HG03135 (cell line): Measurements from ENCODE around the gene TMEM51.

Experiments
- ATAC-seq: cut with Tn5 transposase; IDR thresholded peaks from one replicate; pipeline ENCODE4 v1.9.1; 2021; ENCODE audit warnings: mild to moderate bottlenecking, moderate library complexity; ENCODE audit not compliant: unreplicated experiment

Gene TMEM51, protein sequence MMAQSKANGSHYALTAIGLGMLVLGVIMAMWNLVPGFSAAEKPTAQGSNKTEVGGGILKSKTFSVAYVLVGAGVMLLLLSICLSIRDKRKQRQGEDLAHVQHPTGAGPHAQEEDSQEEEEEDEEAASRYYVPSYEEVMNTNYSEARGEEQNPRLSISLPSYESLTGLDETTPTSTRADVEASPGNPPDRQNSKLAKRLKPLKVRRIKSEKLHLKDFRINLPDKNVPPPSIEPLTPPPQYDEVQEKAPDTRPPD

DNA sequence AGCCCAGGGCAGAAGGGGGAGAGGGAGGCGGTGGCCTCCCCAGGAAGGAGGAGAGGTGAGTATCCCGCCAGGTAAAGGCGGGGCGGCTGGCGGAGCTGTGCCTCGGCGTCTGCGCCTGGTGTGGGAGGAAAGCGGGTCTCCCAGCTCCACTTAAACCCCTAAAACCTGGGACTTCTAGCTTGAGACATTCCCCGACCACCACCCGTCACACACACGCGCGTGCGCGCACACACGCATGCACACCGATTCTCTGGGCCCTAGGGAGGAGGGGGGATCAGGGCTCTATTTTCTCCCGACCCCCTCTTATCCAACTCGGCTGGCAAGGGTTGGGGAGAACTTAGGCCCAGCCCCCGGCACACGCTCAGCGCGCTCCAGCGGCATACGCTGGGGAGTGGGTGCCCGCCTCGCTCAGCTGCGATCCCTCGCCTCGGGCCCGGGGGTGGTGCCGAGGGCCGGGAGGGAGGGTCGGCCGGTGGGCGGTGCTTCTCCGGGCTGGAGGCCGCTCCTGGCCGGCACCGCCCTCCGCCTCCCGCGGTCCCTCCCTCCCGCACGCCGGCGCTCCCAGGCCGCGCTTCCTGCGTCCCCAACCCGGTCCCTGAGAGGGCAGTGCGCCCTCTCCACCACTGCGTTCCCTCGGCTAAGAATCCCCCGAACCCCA is at the start of gene TMEM51:
TMEM51 (plus strand) TSS at position 564 of the 658 bp plus-strand sequence. CDS start 61,341 bp downstream, outside the sequence.
- ATAC-seq = no peak

DNA sequence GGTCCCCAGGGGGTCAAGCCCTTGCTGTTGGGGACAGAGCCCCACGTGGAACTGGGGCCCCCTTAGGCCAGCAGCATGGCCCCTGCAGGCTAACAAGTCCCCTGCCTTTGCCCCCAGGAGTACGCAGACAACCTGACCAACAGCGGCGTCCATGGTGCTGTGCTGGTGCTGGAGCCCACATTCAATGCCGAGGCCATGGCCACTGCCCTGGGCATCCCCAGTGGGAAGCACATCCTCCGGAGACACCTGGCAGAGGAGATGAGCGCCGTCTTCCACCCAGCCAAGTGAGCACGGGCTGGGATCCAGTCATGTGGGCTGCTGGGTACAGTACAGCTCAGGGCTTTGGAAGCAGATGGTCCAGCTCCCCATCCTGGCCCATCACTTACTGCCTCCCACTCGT is 49.6 kb upstream of the TMEM51 start:
- ATAC-seq = no peak

DNA sequence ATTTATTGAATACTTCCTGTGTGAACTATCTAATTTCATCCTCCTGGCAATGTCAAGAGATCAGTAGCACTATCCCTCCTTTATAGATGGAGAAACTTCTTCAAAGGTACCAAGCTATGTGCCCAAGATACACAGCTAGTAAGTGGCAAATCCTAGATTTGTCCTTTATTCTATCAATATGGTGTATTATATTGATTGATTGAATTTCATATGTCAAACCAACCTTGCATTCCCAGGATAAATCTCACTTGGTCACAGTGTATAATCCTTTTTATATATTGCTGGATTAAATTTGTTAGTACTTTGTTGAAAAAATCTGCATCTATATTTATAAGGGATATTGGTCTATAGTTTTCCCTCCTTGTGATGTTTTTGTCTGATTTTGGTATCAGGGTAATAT is 48.8 kb upstream of the TMEM51 start:
- ATAC-seq = no peak

DNA sequence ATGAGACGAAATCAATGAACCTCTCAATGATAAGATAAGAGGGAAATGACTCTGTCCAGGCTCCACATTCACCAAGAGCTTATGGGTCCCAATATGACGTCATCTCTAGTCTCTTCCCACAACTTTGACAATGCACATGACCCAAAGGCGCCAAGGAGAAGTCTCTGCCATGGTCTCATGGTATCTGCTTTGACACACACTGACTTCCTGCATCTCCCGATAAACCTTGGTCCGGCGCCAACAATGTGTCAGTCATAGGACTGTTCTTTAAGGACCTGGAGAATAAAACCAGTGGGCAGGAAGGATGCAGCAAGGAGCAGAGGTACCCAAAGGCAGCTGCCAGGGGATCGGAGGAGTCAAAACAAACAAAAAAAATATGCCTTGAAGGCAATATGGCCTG is 46.9 kb upstream of the TMEM51 start:
- no peak for ATAC-seq

DNA sequence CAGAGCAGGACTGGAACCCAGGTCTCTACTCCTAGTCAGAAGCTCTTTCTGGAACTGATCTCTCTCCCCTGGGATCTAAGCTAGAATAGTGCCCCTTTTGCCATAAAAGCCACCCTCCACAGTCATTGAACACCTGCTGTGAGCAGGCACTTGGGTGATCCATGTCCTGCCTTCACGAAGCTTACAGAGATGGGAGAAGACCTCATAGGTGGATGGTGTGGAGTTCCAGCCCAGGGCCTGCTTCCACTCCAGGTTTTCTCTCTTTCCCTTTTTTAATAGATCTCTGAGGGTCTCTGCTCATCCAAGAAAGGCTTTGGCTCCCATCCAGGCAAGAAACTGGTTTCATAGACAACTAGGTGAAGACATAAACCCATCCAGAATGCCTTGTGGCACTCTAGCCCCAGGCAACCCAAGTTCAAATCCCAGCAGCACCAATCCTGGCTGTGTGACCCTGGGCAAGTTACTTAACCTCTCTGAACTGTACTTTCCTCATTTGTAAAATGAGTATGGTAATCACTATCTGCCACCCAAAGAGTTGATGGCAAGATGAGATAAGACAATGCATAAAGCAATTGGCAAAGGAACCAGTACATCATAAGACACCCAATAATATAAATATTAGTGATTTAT is 46.4 kb upstream of the TMEM51 start:
- ATAC-seq = no peak

DNA sequence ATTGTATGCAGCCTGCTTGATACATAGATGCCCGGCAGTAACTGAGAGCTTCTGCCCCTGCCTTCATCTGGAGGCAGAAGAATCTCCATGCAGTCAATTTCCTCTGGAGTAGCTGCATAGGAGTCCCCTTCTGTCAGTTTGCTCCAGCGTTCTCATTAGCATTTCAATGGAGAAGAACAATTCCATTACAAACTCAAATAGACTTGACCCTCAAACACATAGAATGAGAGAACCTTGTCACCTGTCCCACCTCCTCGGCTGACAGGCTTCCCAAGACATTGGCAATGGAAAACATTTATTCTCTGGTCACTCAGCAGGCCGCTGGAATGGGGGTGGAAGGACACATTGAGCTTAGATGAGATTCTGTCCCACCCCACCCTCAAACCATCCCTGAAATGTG is 45.6 kb upstream of the TMEM51 start:
- ATAC-seq = no peak

DNA sequence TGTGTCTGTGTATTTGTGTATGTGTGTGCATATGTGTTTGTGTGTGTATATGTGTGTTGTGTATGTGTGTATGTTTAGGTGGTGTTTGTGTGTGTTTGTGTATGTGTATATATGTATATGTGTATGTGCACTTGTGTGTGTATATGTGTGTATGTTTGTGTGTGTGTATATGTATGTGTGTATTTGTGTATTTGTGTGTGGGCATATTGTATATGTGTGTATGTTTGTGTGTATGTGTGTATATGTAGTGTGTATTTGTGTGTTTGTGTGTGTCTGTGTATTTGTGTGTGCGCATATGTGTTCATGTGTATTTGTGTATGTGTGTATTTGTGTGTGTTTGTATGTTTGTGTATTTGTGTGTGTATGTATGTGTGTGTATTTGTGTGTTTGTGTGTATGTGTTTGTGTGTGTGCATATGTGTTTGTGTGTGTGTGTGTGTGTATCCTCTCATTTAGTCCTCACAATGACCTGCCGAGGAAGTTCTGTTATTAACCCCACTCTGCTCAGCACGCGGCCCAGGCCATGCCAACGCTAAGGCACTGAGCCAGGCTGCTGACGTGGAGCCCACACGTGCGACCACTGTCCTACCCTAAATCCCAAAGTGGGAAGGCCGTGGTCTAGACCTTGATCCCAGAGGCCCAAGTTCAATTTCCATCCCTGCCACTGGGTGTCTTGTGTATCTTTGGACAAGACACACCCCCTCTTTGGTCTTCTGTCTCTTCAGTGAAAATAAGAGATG is 43.2 kb upstream of the TMEM51 start:
- no peak for ATAC-seq

DNA sequence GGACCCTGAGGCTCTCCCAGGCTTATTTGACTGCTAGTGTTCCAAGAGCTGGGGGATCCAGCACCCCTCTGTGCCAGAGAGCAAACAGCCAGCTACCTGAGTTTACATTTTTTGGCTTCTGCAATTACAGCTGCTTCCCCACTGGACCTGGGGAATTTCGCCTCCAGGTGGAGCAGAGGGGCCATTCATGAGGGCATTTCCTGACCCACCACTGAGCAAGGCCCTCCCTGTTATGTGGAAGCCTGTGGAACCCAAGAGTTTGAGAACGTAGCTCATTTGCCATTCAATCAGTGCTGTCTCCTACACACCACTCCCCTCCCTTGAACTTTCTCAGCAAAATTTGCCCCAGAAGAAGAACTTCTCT is 42.7 kb upstream of the TMEM51 start:
- ATAC-seq = no peak

DNA sequence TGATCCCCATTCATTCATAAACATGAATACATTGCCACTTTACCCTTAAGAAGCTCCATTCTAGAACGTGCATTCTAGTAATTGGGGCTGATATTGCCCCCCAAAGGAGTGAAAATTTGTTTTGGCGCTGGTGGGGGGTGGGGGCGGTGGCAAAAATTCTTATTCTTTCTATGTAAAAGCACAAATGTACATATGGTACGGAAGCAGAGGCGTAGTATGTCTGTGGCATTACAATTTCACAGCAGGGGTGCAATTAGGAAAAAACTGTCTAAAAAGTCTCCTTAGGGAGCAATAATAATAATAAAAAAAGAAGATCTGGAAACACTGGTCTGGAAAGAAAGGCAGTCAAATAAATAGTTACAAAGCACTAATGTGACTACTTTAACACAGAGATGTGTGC is 40.4 kb upstream of the TMEM51 start:
- ATAC-seq = no peak

DNA sequence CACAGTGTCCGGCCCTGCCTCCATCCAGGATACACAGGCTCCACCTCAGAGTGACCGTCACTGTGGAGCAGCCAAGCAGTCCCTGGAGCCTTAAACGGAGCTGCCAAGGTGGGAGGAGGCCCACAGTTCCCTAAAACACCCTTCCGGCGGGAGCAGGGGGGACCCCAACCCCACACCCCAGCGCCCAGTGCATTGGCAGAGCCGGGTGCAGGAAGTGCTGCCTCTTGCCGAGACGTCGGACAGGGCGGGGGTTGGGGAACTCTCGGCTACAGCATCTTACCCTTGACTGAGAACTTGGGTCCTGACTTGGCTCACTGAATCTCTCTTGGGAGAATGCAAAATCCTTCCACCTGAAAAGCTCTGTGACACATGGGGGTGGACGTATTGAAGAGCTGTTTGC is 38.7 kb upstream of the TMEM51 start:
- ATAC-seq = no peak

DNA sequence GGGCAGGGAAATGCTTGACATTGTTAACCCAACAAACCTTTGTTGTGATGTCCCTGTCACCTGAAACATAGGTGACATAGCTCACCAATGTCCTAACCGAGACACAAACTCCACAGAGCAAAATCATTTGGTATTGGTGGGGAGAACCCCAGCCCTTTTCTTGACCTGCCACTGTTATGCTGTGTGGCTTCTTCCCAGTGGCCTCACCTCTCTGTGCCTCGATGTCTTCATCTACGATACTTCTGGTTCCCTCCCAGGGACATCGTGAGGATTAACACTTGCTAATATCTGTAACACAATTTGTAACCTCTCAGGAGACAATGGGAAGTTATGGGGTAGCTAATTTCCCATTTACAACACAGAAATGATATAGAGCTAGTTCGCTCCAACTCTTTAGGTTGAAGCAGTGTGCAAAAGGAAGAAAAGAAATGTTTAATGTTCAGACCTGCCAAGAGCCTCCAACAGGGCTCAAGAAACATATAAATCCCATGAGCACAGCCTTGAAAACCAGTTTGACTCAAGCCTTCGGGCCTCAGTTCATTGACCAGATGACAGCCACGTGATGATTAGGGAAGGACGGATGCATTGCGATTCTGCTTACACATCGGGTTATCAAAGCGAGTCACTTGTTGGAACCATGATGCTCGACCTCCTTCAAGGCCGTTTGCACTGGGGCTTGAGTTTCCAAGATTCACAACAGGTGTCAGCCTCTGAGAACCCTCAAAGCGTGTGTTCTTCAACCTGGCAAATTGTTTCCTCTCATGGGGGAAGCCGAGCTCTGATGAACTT is 37.8 kb upstream of the TMEM51 start:
- no peak for ATAC-seq

DNA sequence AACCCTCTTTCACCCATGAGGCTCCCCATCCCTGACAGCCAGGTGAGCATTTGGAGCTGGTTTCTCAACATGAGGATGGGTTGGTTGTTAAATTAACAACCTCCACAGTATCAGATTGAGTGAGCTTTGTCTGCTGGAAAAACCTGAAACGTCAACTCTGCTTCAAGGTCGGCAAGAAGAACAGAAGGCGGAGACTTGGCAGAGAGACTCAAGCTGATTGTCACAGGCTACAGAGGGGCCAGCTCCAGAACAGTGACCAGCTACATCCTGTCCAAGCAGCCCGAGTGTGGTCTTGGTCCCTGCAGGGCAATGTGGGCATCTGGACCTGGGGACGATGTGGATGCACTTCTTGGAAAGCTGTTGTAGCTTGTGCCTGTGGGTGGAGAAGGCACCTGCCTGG is 36.6 kb upstream of the TMEM51 start:
- no peak for ATAC-seq

DNA sequence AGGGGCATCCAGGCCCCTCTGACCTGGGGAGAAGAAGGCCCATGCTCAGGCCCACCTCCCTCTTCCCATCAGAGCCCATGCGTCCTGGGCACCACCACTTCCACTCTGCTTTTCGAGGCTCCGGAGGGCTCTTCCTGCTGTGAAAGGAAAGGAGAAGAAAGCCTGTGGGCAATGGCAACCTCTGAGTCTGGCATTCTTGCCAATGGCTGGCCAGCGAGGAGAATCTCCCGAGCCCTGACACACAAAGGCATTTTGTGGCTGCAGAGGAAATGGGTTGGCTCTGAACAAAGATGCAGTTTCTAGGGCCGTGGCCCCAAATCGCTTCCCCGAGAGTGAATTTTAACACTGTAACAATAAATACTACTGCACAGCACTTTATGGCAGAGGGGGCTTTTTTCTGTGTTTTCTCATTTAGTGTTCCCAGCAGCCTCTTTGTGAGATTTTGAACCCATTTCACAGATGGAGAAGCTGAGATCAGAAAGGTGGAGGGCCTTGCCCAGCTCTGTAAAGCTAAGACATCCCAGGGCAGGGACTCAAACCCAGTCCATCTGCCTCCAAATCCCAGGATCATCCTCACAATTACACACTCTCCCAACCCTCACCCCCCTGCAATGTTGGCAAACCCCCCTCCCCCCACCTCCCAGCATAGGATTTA is 35.7 kb upstream of the TMEM51 start:
- ATAC-seq = no peak

DNA sequence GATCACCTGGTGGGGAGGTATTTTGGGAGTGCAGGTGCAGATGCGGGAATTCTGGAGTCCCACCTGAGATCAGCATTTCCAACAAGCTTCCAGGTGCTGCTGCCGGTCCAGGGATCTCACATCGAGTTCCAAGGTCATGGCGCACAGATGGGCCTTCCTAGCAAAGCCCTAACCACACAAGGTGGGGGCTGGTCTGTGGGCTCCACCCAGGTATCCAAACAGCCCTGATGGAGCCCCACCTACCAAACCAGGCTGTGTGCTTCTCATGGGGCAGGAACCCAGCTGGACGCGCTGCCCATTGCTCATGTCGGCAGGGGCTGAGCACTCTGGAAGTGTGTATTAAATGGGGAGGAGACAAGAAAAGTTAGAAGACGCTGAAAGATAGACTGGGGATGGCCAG is 35.0 kb upstream of the TMEM51 start:
- ATAC-seq = no peak

DNA sequence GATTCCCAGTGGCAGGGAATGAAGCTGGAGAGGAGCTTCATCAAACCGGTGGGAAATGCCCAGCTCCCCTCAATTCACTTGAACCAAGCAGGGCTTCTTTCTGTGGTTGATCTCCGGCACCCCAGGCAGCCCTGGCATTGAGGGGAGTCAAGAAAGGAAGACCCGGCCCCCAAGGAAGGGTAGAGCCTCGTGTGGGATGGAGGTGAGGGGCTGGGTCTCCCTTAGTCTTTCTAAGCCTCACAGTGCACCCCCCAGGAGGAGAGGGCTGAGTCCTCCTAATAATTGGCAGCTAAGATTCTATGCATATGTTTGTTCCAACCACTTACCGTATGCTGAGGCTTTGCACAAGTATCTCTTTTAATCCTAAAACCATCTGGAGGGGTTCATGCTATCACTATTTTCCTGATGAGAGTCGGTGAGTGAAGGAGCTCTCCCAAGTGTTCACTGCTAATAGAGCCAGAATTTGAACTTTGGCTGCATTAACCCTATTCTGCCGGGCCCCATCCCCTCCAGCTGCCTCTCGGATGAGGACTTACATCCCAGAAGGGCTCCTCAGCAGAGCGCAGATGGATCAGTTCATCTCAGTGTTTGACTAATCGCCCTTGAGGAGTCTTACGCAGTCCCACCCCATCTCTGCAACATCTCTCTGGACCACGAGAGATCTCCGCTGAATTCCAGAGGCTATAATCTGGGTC is 33.1 kb upstream of the TMEM51 start:
- no peak for ATAC-seq

DNA sequence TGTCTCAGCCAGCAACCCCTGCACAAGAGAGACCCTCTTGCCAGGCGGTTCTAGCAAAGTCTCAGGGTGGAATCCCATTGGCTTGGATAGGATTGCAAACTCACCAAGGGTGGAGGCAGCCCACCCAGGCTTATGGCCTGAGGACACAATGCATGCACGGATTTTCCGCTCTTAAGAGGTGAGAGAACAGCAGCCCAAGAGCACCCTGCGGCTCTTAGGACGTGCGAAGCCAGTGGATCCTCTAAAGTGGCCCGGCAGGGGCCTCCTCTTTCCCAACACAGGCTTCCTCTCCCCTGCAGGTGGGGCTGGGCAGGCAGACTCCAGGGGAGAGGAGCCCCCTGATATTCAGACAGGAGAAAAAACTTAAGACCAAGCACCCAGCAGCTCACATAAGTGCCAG is 31.2 kb upstream of the TMEM51 start:
- ATAC-seq = no peak

DNA sequence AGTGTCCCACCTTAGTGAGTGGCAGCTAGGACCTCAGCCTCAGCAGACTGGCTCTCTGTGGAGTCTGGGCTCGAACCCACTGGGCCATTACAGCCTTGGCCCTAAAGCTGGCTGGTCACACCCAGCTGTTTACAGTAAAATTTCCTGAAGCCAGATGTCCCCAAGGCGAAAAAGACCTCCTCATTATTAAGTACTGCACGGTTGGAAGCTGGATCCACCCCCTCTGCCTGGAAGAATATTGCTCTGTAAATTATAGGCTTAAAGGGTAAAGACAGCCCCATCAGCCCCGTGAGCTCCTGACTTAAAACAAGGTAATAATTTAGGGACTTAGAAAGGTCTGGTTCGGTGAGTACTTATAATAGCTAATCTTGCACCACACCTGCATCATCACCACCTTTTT is 30.3 kb upstream of the TMEM51 start:
- ATAC-seq = no peak

DNA sequence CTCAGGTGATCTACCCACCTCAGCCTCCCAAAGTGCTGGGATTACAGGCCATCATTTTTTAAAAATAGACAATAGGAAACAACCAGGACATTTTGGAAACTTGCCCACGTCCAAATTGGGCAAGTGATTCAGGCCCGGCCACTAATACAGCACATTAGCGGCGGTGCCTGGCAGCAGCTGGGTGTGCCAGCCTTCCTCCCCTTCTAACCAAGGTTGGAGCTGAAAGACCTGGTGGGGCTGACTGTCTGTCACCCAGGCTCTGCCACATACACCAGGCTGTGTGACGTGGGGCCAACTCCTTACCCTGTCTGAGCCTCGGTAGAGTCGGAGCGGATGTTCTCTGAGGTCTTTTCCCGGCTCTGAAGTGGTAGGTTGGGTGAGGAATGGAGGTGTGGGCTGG is 29.6 kb upstream of the TMEM51 start:
- ATAC-seq = no peak

DNA sequence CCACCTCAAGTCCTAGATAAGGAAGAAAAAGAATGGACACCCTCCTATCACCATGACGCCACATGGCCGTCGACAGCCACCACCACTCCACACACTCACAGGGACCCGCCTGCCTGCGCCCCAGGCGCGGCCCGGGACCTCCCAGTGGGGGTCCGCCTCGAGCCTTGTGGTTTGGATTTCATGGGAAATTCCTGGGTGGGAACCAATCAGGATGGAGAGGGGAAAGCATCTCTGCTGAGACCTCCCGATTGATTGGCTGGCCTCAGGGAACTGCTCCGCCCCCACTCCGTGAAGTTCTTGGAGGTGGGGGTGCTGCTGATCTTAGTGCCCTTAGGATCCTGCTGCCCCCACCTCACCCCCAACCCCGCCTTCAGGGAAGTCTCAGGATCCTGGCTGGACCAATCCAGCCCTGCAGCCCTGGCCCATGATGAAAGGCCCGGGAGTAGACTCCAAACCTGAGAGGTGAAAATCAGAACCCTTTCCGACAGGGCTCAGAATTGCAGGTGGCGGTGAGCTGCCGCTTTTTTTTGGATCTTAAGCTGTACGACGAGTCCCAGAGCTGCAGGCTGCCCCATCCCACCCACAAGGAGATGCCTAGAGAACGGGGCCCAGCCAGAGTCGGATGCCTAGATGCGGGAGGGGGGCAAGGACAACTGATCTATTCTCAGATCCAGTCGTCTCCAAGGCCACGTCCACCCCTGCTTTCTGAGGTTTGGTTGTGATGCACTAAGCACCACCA is 29.0 kb upstream of the TMEM51 start:
- ATAC-seq = no peak
